Measurements from ENCODE around the gene SNX19.

SNX19 gene

DNA sequence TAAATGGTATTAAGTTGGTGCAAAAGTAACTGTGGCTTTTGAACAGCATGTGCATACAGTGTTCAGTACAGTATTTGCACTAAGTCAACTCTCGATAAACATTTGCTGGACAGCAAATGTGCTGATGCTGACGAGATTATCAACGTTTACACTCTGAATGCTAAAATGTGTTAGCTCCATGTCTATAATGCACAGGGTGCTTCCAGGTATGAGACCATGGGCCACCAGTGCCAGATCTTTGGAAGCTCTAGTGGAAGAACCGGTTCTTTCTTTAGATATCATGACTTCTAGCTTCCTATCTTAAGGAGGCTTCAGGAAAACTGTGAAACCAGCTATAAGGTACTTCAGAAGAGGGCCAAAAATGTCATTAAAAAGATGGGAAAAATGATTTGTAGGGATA, 17.2 kb downstream of the SNX19 start:
- DNase-seq (ENCODE audit: low read depth in 1 of 2, low spot score in 1 of 2) = no peak
- H3K4me3 ChIP-seq (replicated peaks; ENCODE audit: insufficient read depth, low read length) = no peak overlapping the region
- TF ChIP-seq, protein P1, sequence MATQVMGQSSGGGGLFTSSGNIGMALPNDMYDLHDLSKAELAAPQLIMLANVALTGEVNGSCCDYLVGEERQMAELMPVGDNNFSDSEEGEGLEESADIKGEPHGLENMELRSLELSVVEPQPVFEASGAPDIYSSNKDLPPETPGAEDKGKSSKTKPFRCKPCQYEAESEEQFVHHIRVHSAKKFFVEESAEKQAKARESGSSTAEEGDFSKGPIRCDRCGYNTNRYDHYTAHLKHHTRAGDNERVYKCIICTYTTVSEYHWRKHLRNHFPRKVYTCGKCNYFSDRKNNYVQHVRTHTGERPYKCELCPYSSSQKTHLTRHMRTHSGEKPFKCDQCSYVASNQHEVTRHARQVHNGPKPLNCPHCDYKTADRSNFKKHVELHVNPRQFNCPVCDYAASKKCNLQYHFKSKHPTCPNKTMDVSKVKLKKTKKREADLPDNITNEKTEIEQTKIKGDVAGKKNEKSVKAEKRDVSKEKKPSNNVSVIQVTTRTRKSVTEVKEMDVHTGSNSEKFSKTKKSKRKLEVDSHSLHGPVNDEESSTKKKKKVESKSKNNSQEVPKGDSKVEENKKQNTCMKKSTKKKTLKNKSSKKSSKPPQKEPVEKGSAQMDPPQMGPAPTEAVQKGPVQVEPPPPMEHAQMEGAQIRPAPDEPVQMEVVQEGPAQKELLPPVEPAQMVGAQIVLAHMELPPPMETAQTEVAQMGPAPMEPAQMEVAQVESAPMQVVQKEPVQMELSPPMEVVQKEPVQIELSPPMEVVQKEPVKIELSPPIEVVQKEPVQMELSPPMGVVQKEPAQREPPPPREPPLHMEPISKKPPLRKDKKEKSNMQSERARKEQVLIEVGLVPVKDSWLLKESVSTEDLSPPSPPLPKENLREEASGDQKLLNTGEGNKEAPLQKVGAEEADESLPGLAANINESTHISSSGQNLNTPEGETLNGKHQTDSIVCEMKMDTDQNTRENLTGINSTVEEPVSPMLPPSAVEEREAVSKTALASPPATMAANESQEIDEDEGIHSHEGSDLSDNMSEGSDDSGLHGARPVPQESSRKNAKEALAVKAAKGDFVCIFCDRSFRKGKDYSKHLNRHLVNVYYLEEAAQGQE (IDR thresholded peaks at IDR 0.05; ENCODE audit: insufficient replicate concordance, low read depth) = no peak
- no peak for TF ChIP-seq GABPA (IDR thresholded peaks at IDR 0.05; ENCODE audit: low read depth)
- no peak for TF ChIP-seq SPI1 (IDR thresholded peaks at IDR 0.05; ENCODE audit: borderline replicate concordance, low read depth)
- TF ChIP-seq, protein P2, sequence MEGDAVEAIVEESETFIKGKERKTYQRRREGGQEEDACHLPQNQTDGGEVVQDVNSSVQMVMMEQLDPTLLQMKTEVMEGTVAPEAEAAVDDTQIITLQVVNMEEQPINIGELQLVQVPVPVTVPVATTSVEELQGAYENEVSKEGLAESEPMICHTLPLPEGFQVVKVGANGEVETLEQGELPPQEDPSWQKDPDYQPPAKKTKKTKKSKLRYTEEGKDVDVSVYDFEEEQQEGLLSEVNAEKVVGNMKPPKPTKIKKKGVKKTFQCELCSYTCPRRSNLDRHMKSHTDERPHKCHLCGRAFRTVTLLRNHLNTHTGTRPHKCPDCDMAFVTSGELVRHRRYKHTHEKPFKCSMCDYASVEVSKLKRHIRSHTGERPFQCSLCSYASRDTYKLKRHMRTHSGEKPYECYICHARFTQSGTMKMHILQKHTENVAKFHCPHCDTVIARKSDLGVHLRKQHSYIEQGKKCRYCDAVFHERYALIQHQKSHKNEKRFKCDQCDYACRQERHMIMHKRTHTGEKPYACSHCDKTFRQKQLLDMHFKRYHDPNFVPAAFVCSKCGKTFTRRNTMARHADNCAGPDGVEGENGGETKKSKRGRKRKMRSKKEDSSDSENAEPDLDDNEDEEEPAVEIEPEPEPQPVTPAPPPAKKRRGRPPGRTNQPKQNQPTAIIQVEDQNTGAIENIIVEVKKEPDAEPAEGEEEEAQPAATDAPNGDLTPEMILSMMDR (IDR thresholded peaks at IDR 0.05; ENCODE audit: insufficient read depth, low read length) = no peak
- TF ChIP-seq POLR2AphosphoS5 (IDR thresholded peaks at IDR 0.05; ENCODE audit: low read depth) = no peak
- no peak overlapping the region for H3K27ac ChIP-seq (replicated peaks)
- no peaks in the 10 kb centered on the region for H3K27me3 ChIP-seq (ENCODE audit: insufficient read depth, poor library complexity, severe bottlenecking)

DNA sequence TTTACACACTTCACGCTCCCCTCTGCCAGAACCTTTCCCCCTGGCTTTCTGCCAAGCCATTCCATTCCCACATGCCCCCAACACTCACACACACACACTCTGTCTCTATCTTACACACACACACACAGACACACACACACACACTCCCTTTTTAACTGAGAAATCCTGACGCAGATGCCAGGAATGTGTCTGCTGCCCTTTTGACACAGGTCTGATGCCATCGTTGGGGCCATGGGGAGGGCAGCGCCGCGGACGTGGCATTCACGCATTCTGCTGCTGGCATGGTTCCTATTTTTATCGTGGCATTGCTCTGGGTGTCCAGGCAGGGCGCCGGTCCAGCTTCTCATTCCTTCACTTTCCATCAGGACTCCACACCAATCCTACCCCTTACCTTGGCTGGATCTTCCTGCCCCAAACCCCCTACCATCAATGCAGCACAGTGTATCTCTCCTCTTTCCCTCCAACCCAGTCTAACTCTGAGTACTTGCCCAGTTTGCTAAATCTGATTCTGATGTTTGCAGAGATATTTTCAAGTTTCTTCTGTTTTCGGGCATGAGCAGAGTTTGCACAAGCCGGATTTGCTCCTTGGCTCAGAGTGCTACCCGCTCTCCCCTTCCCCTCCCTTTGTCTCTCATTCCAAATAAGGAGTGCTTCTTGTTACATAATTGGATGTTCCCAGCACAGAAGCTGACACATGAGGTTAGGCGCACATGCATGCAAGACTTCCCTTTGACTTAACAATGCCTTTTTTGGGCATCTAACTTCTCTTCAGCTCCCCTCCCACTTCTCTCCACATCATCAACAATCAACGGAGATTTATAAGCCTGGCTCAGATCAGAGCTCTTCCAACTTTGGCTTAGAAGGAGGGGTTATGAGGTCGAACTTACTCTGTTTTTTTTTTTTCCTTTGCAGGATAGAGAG, 18.8 kb downstream of the SNX19 start:
- H3K27ac ChIP-seq (replicated peaks) = no peak overlapping the region
- H3K4me3 ChIP-seq (replicated peaks; ENCODE audit: insufficient read depth, low read length) = no peak overlapping the region
- H3K27me3 ChIP-seq (ENCODE audit: insufficient read depth, poor library complexity, severe bottlenecking) = no peaks in the 10 kb centered on the region
- TF ChIP-seq GABPA (IDR thresholded peaks at IDR 0.05; ENCODE audit: low read depth) = no peak
- TF ChIP-seq, protein P1 (IDR thresholded peaks at IDR 0.05; ENCODE audit: insufficient replicate concordance, low read depth) = no peak
- TF ChIP-seq, protein P2 (IDR thresholded peaks at IDR 0.05; ENCODE audit: insufficient read depth, low read length) = no peak
- DNase-seq (ENCODE audit: low read depth in 1 of 2, low spot score in 1 of 2) = no peak

DNA sequence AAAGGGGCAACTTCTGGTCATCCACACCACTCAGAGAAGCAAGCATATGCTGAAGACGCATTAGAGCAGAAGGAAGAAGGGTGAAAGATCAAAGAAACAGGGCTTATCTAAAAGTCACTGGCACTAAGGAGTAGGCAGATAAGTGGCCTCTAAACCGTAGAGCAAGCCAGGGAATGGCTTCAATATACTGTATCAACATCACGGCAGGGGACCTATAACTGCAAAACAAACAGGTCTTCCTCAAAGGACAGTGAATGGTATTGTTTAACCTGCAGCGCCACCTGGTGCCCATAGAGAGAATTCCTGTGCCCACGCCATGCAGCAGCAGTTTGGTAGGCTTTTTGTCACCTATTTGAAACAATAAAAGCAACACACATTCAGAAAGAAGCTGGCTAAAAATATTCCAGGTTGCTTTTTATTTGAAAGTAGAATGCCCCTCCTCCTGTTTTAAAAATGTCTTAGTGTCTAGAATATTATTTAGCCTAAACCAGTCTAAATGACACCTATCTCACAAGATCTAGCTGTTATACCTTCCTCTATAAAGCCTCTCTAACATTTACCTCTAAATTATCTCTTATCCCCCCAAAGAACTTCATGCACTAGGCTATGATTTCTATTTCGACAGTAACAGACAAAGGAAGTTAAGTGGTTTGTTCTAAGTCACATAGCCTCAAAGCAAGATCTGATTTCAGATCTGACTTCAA, 21.8 kb downstream of the SNX19 start:
- peak; percentile 16 to 56 for DNase-seq (ENCODE audit: low read depth in 1 of 2, low spot score in 1 of 2)
- H3K27ac ChIP-seq (replicated peaks) = no peak overlapping the region
- no peaks in the 10 kb centered on the region for H3K27me3 ChIP-seq (ENCODE audit: insufficient read depth, poor library complexity, severe bottlenecking)
- TF ChIP-seq, protein P2 (IDR thresholded peaks at IDR 0.05; ENCODE audit: insufficient read depth, low read length) = peak; percentile 74
- no peak for TF ChIP-seq GABPA (IDR thresholded peaks at IDR 0.05; ENCODE audit: low read depth)
- no peak overlapping the region for H3K4me3 ChIP-seq (replicated peaks; ENCODE audit: insufficient read depth, low read length)
